ENCODE results near the gene HSDL1. TPM values are rescaled to one million over a fixed set of nuclear protein-coding genes. Genes with fewer than 3 reads are reported as not detected.

HSDL1 gene
- total RNA-seq, 2 experiments from 2014 or later: 15.2 to 16.3 TPM

DNA sequence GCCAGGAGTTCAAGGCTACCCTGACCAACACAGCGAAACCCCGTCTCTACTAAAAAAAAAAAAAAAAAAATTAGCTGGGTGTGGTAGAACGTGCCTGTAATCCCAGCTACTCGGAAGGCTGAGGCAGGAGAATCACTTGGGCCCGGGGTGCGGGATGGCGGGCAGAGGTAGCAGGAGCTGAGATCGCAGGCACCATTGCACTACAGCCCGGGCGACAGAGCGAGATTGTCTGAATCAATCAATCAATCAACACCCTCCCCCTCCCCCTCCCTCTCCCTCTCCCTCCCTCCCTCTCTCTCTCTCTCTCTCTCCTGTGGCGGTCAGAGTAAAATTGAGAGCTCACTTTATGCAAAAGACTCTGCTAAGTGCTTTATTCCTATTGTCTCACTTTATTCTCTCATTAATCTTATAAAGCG lies 1.2 kb downstream of the HSDL1 start:
- CTCF ChIA-PET: interaction anchor here (0.9 kb wide), 1 partner anchor 58 kb away, joined by 3 read pairs; no protein-coding TSS in a partner anchor
- POLR2A ChIA-PET: interaction anchor here (5.5 kb wide), 1 partner anchor 27 kb away, joined by 38 read pairs; the partner anchor contains the start of gene MBTPS1
- no peaks in the 10 kb centered on the region for H3K9me3 Mint-ChIP-seq
- no peaks in the 10 kb centered on the region for H3K36me3 Mint-ChIP-seq (ENCODE audit: low read depth)
- H3K4me1 Mint-ChIP-seq: peaks cover 20% of the 10 kb centered on the region
- DNase-seq: no peak
- H3K27me3 Mint-ChIP-seq: peaks cover 6% of the 10 kb centered on the region
- H3K4me3 Mint-ChIP-seq: peak overlapping the region; percentile 88
- H3K27ac Mint-ChIP-seq: no peak overlapping the region

- H3K27me3 Mint-ChIP-seq: peaks cover 5% of the 10 kb centered on the region
Observed at GRCh38 chr16:84143081-84143480, 1.9 kb downstream of the HSDL1 start.

GRCh38 chr16:84141143-84141670 lies 3.8 kb downstream of the HSDL1 start:
- Mint-ChIP-seq H3K4me1 (peaks cover 31% of the 10 kb centered on the region), H3K4me3 (no peak overlapping the region), H3K27ac (no peak overlapping the region), H3K36me3 (ENCODE audit: low read depth) (no peaks in the 10 kb centered on the region), H3K9me3 (no peaks in the 10 kb centered on the region), H3K27me3 (no peaks in the 10 kb centered on the region)
- POLR2A ChIA-PET: interaction anchor here (5.5 kb wide), 1 partner anchor 24 kb away, joined by 38 read pairs; the partner anchor contains the start of gene MBTPS1
- no peak for DNase-seq
- CTCF ChIA-PET: interaction anchor here (1.7 to 2.1 kb wide), 3 partner anchors 25 to 56 kb away, joined by 6 to 8 read pairs (median 7); partner anchors contain the start of genes MBTPS1 and TAF1C

More at GRCh38 chr16:84143081-84143480, 1.9 kb downstream of the HSDL1 start:
- no peaks in the 10 kb centered on the region for H3K36me3 Mint-ChIP-seq (ENCODE audit: low read depth)
- CTCF ChIA-PET: interaction anchor here (1.8 to 2.1 kb wide), 2 partner anchors 26 to 58 kb away, joined by 6 to 8 read pairs; partner anchors contain the start of gene MBTPS1
- H3K4me3 Mint-ChIP-seq: peak overlapping the region; percentile 15
- H3K9me3 Mint-ChIP-seq: no peaks in the 10 kb centered on the region
- peaks cover 26% of the 10 kb centered on the region for H3K4me1 Mint-ChIP-seq
- H3K27ac Mint-ChIP-seq: no peak overlapping the region
- POLR2A ChIA-PET: interaction anchor here (5.5 kb wide), 1 partner anchor 26 kb away, joined by 38 read pairs; the partner anchor contains the start of gene MBTPS1
- no peak for DNase-seq

DNA sequence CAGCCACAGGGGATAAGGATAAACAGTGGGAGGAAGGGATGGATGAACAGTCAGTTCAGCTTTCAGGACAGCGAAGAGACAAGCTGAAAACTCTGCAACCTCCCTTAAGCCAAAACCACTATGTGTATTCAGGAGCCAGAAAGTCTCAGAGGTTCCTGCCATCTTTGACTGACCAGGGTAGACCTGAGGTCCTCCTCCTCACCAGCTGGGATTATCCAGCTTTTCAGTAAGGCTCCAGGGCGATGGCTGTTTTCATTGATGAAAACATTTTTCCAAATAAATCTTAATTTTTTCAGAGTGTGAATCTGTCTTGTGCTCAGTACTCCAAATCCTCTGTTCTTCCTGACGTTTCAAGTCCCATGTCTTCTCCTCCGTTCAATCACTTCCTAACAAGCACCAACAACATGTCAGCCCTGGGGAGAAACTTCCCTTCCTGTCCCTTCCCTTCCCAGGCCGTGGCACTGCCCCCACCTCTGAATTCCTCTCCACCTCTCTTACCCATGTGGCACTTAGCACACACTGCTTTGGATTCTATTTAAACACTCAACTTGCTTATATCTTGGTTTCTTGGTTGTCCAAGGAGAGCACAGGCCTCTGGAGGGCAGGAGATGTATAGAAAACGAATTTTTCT lies 5.2 kb downstream of the HSDL1 start:
- Mint-ChIP-seq H3K9me3 (no peaks in the 10 kb centered on the region), H3K36me3 (ENCODE audit: low read depth) (no peaks in the 10 kb centered on the region), H3K4me3 (no peak overlapping the region), H3K4me1 (peaks cover 31% of the 10 kb centered on the region), H3K27me3 (no peaks in the 10 kb centered on the region), H3K27ac (no peak overlapping the region)
- no peak for DNase-seq
- ChIA-PET CTCF (interaction anchor here (0.6 to 2.7 kb wide), 2 partner anchors 23 to 28 kb away, joined by 3 to 7 read pairs; partner anchors contain the start of gene MBTPS1), POLR2A (interaction anchor here (0.6 to 4.7 kb wide), 2 partner anchors 23 to 484 kb away, joined by 3 to 19 read pairs; partner anchors contain the start of gene MBTPS1)

- ChIA-PET POLR2A (interaction anchor here (0.6 to 4.7 kb wide), 2 partner anchors 22 to 484 kb away, joined by 3 to 19 read pairs; partner anchors contain the start of gene MBTPS1), CTCF (interaction anchor here (0.6 to 2.7 kb wide), 4 partner anchors 8 to 48 kb away, joined by 3 to 7 read pairs (median 5); partner anchors contain the start of genes MBTPS1 and TAF1C)
- Mint-ChIP-seq H3K27me3 (no peaks in the 10 kb centered on the region), H3K4me3 (no peak overlapping the region), H3K36me3 (ENCODE audit: low read depth) (no peaks in the 10 kb centered on the region), H3K27ac (peak overlapping the region; percentile 45), H3K4me1 (peaks cover 27% of the 10 kb centered on the region), H3K9me3 (no peaks in the 10 kb centered on the region)
- DNase-seq: peak; percentile 38
Observed at GRCh38 chr16:84138824-84139627, 6.0 kb downstream of the HSDL1 start.

- POLR2A ChIA-PET: interaction anchor here (4.7 kb wide), 1 partner anchor 21 kb away, joined by 19 read pairs; the partner anchor contains the start of gene MBTPS1
Observed at GRCh38 chr16:84138500-84138823, 6.5 kb downstream of the HSDL1 start.

DNA sequence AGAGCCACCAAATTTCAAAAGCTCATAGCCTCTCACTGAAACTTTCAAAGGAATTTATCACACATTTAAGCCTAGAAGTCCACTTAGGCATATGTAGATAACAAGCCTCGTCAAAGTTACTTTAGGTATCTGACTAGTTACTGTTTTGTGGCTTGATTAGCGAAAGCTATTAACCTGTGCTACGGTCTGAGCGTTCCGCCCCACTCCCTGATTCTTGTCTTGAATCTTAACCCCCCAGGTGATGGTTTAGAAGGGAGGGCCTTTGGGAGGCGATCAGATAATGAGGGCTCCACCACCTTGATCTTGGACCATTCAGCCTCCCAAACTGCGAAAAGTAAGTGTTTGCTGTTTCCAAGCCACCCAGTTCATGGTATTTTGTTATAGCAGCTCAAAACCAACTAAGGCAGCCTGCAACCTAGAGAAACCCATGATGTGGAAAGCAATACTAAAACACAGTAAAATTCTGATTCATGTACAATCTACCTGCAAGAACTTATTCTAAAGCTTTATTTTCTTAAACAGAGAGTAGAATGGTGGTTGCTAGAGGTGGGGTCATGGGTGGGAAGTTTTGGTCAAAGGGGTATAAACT lies 7.1 kb downstream of the HSDL1 start:
- POLR2A ChIA-PET: interaction anchor here (4.7 kb wide), 1 partner anchor 21 kb away, joined by 19 read pairs; the partner anchor contains the start of gene MBTPS1
- Mint-ChIP-seq H3K27ac (no peak overlapping the region), H3K36me3 (ENCODE audit: low read depth) (no peaks in the 10 kb centered on the region), H3K9me3 (no peaks in the 10 kb centered on the region), H3K4me1 (peaks cover 22% of the 10 kb centered on the region), H3K27me3 (no peaks in the 10 kb centered on the region), H3K4me3 (no peak overlapping the region)
- DNase-seq: no peak
- CTCF ChIA-PET: interaction anchor here (1.0 to 2.7 kb wide), 3 partner anchors 9 to 49 kb away, joined by 3 to 7 read pairs (median 7); partner anchors contain the start of genes MBTPS1 and TAF1C

More at GRCh38 chr16:84138500-84138823, 6.5 kb downstream of the HSDL1 start:
- DNase-seq: no peak
- Mint-ChIP-seq H3K27me3 (no peaks in the 10 kb centered on the region), H3K9me3 (no peaks in the 10 kb centered on the region), H3K4me1 (peaks cover 26% of the 10 kb centered on the region), H3K27ac (peak overlapping the region; percentile 45), H3K4me3 (no peak overlapping the region), H3K36me3 (ENCODE audit: low read depth) (no peaks in the 10 kb centered on the region)
- CTCF ChIA-PET: interaction anchor here (1.0 to 2.7 kb wide), 3 partner anchors 8 to 48 kb away, joined by 3 to 7 read pairs (median 7); partner anchors contain the start of genes MBTPS1 and TAF1C

GRCh38 chr16:84137287-84137686 lies 7.7 kb downstream of the HSDL1 start:
- peaks cover 21% of the 10 kb centered on the region for H3K4me1 Mint-ChIP-seq
- no peak overlapping the region for H3K27ac Mint-ChIP-seq
- H3K9me3 Mint-ChIP-seq: no peaks in the 10 kb centered on the region
- POLR2A ChIA-PET: interaction anchor here (4.7 kb wide), 1 partner anchor 20 kb away, joined by 19 read pairs; the partner anchor contains the start of gene MBTPS1
- no peak overlapping the region for H3K4me3 Mint-ChIP-seq
- H3K36me3 Mint-ChIP-seq (ENCODE audit: low read depth): no peaks in the 10 kb centered on the region
- DNase-seq: no peak
- H3K27me3 Mint-ChIP-seq: no peaks in the 10 kb centered on the region
- CTCF ChIA-PET: interaction anchor here (0.8 to 2.7 kb wide), 3 partner anchors 20 to 53 kb away, joined by 3 to 7 read pairs (median 7); partner anchors contain the start of genes MBTPS1 and TAF1C

GRCh38 chr16:84136331-84137125 lies 8.4 kb downstream of the HSDL1 start:
- no peaks in the 10 kb centered on the region for H3K27me3 Mint-ChIP-seq
- POLR2A ChIA-PET: interaction anchor here (4.7 kb wide), 1 partner anchor 20 kb away, joined by 19 read pairs; the partner anchor contains the start of gene MBTPS1
- no peak overlapping the region for H3K27ac Mint-ChIP-seq
- peaks cover 21% of the 10 kb centered on the region for H3K4me1 Mint-ChIP-seq
- DNase-seq: no peak
- no peaks in the 10 kb centered on the region for H3K36me3 Mint-ChIP-seq (ENCODE audit: low read depth)
- H3K4me3 Mint-ChIP-seq: no peak overlapping the region
- H3K9me3 Mint-ChIP-seq: no peaks in the 10 kb centered on the region
- CTCF ChIA-PET: interaction anchor here (0.8 to 1.8 kb wide), 4 partner anchors 38 to 52 kb away, joined by 3 to 5 read pairs (median 3); partner anchors contain the start of gene TAF1C

GRCh38 chr16:84132527-84133285 lies 12.3 kb downstream of the HSDL1 start:
- Mint-ChIP-seq H3K27ac (no peak overlapping the region), H3K9me3 (no peaks in the 10 kb centered on the region), H3K36me3 (ENCODE audit: low read depth) (peaks cover 3% of the 10 kb centered on the region), H3K4me3 (no peak overlapping the region), H3K4me1 (peaks cover 3% of the 10 kb centered on the region), H3K27me3 (no peaks in the 10 kb centered on the region)
- ChIA-PET POLR2A (interaction anchor here (2.8 kb wide), 1 partner anchor 16 kb away, joined by 9 read pairs; the partner anchor contains the start of gene MBTPS1), CTCF (interaction anchor here (0.9 to 1.3 kb wide), 4 partner anchors 9 to 67 kb away, joined by 3 to 4 read pairs (median 3); partner anchors contain the start of gene MBTPS1)
- no peak for DNase-seq

Measured in activated CD4-positive, alpha-beta memory T cell treated with anti-CD3 and anti-CD28 coated beads, Interleukin-2, amount 10 ng/mL, durations not matched to agents 7 days and 5 days (primary cell).